HepG2 (cell line): ENCODE measurements around the gene TPRN. TPM values are rescaled to one million over a fixed set of nuclear protein-coding genes. Genes with fewer than 3 reads are reported as not detected.

Source experiments
- ARID3A ChIP-seq: IDR thresholded peaks from 2 replicates; pipeline ENCODE4 v1.6.1; 2012; ENCODE audit warnings: low read depth, low read length, improper control_type of control experiment
- ARID5B ChIP-seq: IDR thresholded peaks from 2 replicates; pipeline ENCODE4 v1.4.0; 2020; ENCODE audit warnings: mild to moderate bottlenecking, missing genetic modification reagents
- ATRX ChIP-seq: sonication (generic); formaldehyde crosslinking; IDR thresholded peaks from 2 replicates; pipeline ENCODE4 v1.4.0; 2020; ENCODE audit warnings: missing genetic modification reagents, borderline replicate concordance
- GTF2F1 ChIP-seq: fragments of 150-350 bp; IDR thresholded peaks from 2 replicates; pipeline ENCODE4 v1.6.1; 2014; ENCODE audit warnings: low read length
- HNF1A ChIP-seq, 2 experiments: sonication (generic) in 1 of 2; formaldehyde crosslinking in 1 of 2; IDR thresholded peaks; 2 replicates each; pipeline versions ENCODE4 v1.4.0 to v1.6.1; 2016 to 2020; ENCODE audit warnings: borderline replicate concordance in 1 of 2, low read depth in 1 of 2, mild to moderate bottlenecking in 1 of 2, missing genetic modification reagents in 1 of 2
- MAZ ChIP-seq, 2 experiments: sonication (generic) in 1 of 2; formaldehyde crosslinking in 1 of 2; IDR thresholded peaks; 2 replicates each; pipeline versions ENCODE4 v1.5.0 to v1.6.1; 2012 to 2020; ENCODE audit warnings: low read depth in 2 of 2, mild to moderate bottlenecking in 2 of 2, borderline replicate concordance in 1 of 2, improper control_type of control experiment in 1 of 2, low read length in 1 of 2, missing genetic modification reagents in 1 of 2, moderate library complexity in 1 of 2
- PAXIP1 ChIP-seq: sonication (generic); formaldehyde crosslinking; conservative IDR thresholded peaks from 2 replicates; pipeline ENCODE4 v1.4.0; 2020; ENCODE audit warnings: mild to moderate bottlenecking, missing genetic modification reagents, moderate library complexity
- RBM22 ChIP-seq: fragments of 200-400 bp; formaldehyde crosslinking; optimal IDR thresholded peaks from 2 replicates; pipeline ENCODE3; 2017; ENCODE audit warnings: mild to moderate bottlenecking, low read length, moderate library complexity
- SAFB2 ChIP-seq: sonication (generic); formaldehyde crosslinking; IDR thresholded peaks from 2 replicates; pipeline ENCODE4 v1.5.1; 2020; ENCODE audit warnings: missing genetic modification reagents, low read depth, mild to moderate bottlenecking, borderline replicate concordance
- SCMH1 ChIP-seq: sonication (generic); formaldehyde crosslinking; IDR thresholded peaks from 2 replicates; pipeline ENCODE4 v1.9.0; 2021; ENCODE audit warnings: missing genetic modification reagents, mild to moderate bottlenecking, borderline replicate concordance
- ZNF30 ChIP-seq: sonication (generic); formaldehyde crosslinking; IDR thresholded peaks from 2 replicates; pipeline ENCODE4 v1.5.0; 2020; ENCODE audit warnings: mild to moderate bottlenecking, missing genetic modification reagents
- ZNF562 ChIP-seq: sonication (generic); formaldehyde crosslinking; IDR thresholded peaks from 2 replicates; pipeline ENCODE4 v1.8.0; 2022; ENCODE audit warnings: missing genetic modification reagents, borderline replicate concordance
- ZNF782 ChIP-seq: sonication (generic); formaldehyde crosslinking; IDR thresholded peaks from 2 replicates; pipeline ENCODE4 v1.4.0; 2020; ENCODE audit warnings: missing genetic modification reagents, mild to moderate bottlenecking, borderline replicate concordance
- polyA plus RNA-seq, 8 experiments: library from polyadenylated mRNA; depleted of rRNA in 3 of 8; stranded (reverse) in 7 of 8; unstranded in 1 of 8; fragments of >200 nt; fragmentation: Illumina TruSeq in 4 of 8; extraction: Trizol in 4 of 8; gene quantifications; 2 replicates each; pipeline versions ENCODE4 v1.2.1 to v1.2.3, GENCODE V29; 2011 to 2016; ENCODE audit warnings: low read depth in 4 of 8, missing spikeins in 1 of 8, mixed read lengths in 1 of 8; ENCODE audit not compliant: insufficient read depth in 1 of 8
- total RNA-seq, 5 experiments: library from RNA; depleted of rRNA; stranded (reverse); fragments of >200 nt; fragmentation: Illumina TruSeq; extraction: Trizol; gene quantifications; 2 replicates each; pipeline ENCODE4 v1.2.3, GENCODE V29; 2016; ENCODE audit warnings: low read depth in 1 of 5

TPRN gene
- total and polyA plus RNA-seq, 2 of the 13 experiments (the other 11 are each of a cell fraction or from before 2014, with no cell fraction given), result 10.1 to 19.2 TPM

- no peak for TF ChIP-seq ARID3A
- TF ChIP-seq MAZ (IDR thresholded peaks at IDR 0.05; ENCODE audit: borderline replicate concordance, low read depth, low read length), result no peak
- no peak; the same call in 1 of the 2 replicates for TF ChIP-seq MAZ (CRISPR knock-in tag; IDR thresholded peaks at IDR 0.05; ENCODE audit: low read depth)
- peak; percentile 28 for TF ChIP-seq RBM22
- TF ChIP-seq ZNF782 (CRISPR knock-in tag), result no peak
- TF ChIP-seq ARID5B, result peak; percentile 71
- TF ChIP-seq SCMH1 (CRISPR knock-in tag), result no peak
- TF ChIP-seq HNF1A (IDR thresholded peaks at IDR 0.05; ENCODE audit: low read depth), result no peak
- no peak for TF ChIP-seq HNF1A (CRISPR knock-in tag; IDR thresholded peaks at IDR 0.05; ENCODE audit: borderline replicate concordance)
- peak; percentile 58; the same call in 1 of the 2 replicates for TF ChIP-seq PAXIP1
- TF ChIP-seq ZNF30 (CRISPR knock-in tag), result no peak
- no peak for TF ChIP-seq ATRX (CRISPR knock-in tag)
- TF ChIP-seq SAFB2 (CRISPR knock-in tag), result no peak
- no peak for TF ChIP-seq GTF2F1
- no peak for TF ChIP-seq ZNF562 (CRISPR knock-in tag)
Observed at GRCh38 chr9:137218754-137219271, 18.3 kb upstream of the TPRN start (continued).
